ENCODE data around the gene SLC44A4. TPM values are rescaled to one million over a fixed set of nuclear protein-coding genes. Genes with fewer than 3 reads are reported as not detected.
A peak's percentile ranks its signal among the peaks of the same experiment; 100 is the strongest.
"Not testable (repeated sequence)": the region's sequence is repeated elsewhere in the genome, so short reads cannot be mapped to it uniquely, and the experiment has no call there.

Gene SLC44A4
- total RNA-seq, 1 donor from 2014 or later = not detected

DNA sequence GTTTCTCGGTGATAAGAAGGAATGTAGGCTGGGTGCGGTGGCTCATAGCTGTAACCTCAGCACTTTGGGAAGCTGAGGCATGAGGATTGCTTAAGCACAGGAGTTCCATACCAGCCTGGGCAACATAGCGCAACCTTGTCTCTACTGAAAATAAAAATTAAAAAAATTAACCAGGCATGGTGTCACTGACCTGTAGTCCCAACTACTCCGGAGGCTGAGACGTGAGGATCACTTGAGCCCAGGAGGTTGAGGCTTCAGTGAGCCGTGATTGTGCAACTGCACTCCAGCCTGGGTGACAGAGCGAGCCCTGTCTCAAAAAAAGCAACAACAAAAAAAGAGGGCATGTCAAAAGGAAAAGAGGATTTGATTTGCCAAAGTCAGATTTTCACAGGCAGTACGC, 20.1 kb downstream of the SLC44A4 start:
- DNase-seq = no peak

DNA sequence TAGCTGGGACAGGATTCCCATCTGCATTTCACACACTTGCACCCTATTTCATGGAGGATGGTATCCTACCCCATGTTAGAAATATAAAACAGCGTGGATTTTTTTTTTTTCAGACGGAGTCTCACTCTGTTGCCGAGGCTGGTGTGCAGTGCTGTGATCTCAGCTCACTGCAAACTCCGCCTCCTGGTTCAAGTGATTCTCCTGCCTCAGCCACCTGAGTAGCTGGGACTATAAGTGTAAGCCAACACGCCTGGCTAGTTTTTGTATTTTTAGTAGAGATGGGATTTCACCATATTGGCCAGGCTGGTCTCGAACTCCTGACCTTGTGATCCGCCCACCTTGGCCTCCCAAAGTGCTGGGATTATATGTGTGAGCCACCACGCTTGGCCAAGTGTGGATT, 21.0 kb downstream of the SLC44A4 start:
- not testable (repeated sequence) for DNase-seq

DNA sequence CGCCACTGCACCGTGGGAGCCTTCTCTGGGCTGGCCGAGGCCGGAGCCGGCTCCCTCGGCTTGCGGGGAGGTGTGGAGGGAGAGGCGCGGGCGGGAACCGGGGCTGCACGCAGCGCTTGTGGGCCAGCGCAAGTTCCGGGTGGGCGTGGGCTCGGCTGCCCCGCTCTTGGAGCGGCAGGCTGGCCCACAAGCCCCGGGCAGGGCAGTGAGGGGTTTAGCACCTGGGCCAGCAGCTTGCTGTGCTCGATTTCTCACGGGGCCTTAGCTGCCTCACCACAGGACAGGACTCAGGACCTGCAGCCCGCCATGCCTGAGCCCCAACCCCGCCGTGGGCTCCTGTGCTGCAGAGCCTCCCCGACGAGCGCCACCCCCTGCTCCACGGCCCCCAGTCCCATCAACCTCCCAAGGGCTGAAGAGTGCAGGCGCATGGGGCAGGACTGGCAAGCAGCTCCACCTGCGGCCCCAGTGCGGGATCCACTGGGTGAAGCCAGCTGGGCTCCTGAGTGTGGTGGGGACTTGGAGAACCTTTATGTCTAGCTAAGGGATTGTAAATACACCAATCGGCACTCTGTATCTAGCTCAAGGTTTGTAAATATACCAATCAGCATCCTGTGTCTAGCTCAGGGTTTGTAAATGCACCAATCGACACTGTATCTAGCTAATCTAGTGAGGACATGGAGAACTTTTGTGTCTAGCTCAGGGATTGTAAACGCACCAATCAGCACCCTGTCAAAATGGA, 26.6 kb downstream of the SLC44A4 start:
- not testable (repeated sequence) for DNase-seq

- no peak for DNase-seq
These were observed 27.3 kb downstream of the SLC44A4 start for GRCh38 chr6:31851485-31851832.

GRCh38 chr6:31850765-31851484, 27.9 kb downstream of the SLC44A4 start:
- DNase-seq = no peak

DNA sequence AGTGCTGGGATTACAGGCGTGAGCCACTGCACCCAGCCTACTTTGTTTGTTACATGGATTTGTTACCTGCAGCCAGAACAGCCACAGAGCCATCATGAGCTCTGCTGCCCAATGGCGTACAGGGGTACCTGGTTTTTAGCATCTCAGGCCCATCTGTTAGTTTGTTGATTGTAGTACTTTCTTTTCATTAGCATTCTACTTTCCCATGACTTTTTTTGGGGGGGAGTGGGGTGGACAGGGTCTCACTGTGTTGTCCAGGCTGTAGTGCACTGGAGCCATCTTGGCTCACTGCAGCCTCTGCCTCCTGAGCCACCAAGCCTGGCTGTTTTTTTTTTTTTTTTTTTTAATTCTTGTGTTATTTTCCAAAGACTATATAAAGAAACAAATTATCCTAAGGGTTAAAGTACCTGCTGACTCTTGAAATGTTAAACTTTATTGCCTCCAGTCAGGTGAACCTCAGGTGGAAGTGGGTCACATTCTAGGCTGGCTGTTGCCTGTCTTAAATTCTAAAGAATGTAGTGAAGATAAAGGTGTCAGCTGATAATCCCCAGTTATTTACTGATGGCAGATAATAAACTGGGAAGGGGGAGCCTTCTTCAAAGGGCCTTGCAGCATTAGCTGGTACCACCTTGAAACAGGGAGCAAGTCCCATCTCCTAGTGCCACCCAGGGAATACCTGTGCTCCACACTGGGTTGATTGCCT, 31.4 kb downstream of the SLC44A4 start:
- DNase-seq = no peak

DNA sequence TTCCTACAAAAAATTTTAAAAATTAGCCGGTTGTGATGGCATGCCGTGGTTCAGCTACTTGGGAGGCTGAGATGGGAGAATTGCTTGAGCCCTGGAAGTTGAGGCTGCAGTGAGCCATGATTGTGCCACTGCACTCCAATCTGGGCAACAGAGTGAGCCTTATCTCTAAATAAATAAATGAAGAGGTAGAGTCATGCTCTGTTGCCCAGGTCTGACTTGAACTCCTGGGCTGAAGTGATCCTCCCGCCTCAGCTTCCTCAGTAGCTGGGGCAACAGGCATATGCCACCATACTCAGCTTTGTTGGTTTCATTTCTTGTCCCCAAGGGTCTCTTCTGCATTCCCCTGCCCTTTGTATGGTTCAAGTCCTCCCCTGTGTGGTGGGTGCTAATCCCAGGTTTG, 34.3 kb downstream of the SLC44A4 start:
- no peak for DNase-seq

- no peak for DNase-seq
These were observed 36.7 kb downstream of the SLC44A4 start for GRCh38 chr6:31842053-31842452.

DNA sequence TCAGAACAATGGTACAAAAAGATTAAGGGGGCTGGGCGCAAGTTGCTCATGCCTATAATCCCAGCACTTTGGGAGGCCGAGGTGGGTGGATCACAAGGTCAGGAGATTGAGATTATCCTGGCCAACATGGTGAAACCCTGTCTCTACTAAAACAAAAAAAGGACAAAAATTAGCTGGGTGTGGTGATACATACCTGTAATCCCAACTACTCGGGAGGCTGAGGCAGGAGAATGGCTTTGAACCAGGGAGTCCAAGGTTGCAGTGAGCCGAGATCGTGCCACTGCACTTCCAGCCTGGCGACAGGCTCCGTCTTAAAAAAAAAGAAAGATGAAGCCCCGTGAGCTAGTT, 39.0 kb downstream of the SLC44A4 start:
- DNase-seq = not testable (repeated sequence)

DNA sequence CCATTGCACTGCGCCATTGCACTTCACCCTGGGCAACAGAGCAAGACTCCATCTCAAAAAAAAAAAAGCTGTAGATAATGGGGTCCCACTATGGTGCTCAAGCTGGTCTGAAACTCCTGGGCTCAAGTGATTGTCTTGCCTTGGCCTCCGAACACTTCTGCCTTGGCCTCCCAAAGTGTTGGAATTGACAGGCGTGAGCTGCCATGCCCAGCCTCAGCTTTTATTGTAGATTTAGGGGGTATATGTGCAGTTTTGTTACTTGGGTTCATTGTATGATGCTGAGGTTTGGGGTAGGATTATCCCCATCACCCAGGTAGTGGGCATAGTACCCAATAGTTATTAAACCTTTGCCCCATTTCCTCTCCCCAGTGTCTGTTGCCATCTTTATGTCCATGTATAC, 39.8 kb downstream of the SLC44A4 start:
- no peak for DNase-seq

DNA sequence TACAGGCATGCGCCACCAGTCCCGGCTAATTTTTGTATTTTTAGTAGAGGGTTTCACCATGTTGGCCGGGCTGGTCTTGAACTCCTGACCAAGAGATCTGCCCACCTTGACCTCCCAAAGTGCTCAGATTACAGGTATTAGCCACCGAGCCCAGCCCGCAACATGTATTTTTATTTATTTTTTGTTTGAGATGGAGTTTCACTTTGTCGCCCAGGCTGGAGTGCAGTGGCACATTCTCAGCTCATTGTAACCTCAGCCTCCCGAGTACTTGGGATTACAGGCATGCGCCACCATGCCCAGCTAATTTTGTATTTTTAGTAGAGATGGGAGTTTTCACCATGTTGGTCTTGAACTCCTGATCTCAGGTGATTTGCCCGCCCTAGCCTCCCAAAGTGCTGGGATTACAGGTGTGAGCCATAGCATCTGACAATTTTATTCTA, 40.7 kb downstream of the SLC44A4 start:
- not testable (repeated sequence) for DNase-seq

GRCh38 chr6:31837369-31838113, 41.3 kb downstream of the SLC44A4 start:
- no peak for DNase-seq

- no peak for DNase-seq
These were observed 42.1 kb downstream of the SLC44A4 start for GRCh38 chr6:31836474-31837368.

GRCh38 chr6:31836047-31836473, 42.7 kb downstream of the SLC44A4 start:
- no peak for DNase-seq

DNA sequence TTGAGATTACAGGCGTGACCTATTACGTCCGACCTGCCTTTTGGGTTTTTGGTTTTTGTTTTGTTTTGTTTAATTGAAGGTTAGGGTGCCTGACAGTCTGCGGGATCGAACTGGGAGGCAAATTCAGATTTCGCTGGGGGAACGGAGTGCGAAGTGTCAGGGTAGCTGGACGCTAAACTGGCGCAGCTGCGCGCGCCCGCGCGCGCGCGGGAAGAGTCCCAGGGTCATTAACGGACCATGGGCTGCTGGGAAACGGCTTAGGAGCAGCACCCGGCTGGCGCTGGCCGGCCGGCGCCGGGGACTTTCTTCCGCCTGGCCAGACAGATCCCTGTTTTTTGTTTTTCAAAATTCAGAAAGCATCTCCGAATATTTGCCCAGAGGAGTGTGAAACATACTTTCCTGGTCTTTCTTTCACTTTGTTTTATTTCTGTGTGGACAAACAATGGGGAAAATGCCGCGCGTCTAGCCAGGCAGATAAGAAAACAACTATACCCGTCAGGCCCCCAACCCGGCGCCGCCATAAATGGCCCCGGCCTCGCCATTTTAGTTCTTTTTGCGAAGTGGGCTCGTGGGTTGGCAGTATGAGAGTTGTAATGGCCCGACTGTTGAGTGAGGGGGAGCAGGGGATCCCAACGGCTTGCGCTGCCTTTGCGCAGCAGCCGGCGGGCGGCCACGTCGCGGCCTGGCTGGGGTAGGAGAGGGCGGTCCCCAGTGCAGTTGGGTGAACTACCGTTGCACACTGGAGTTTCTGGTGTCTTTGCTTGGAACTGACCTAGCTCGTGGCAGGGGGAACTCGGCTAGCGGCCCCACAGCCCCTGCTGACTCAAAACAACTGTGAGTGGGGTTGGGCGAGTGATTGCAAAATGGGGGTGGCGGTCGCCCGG, 44.2 kb downstream of the SLC44A4 start:
- peak; percentile 78 for DNase-seq

GRCh38 chr6:31831350-31832215, 47.2 kb downstream of the SLC44A4 start:
- DNase-seq = no peak

DNA sequence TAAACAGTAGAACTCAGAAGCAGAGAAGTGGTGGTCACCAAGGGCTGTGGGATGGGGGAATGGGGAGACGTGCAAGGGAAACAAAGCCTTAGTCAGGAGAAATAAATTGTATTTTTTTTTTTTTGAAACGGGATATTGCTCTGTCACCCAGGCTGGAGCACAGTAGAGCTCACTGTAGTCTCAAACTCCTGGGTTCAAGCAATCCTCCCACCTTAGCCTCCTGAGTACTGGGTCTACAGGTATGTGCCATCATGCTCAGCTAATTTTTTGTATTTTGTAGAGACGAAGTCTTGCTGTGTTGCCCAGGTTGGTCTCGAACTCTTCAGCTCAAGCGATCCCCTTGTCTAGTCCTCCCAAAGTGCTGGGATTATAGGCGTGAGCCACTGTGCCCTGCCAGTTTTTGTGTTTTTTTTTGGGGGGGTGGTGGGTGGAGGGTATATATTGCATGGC, 47.9 kb downstream of the SLC44A4 start:
- no peak for DNase-seq

- no peak for DNase-seq
These were observed 49.0 kb downstream of the SLC44A4 start for GRCh38 chr6:31829633-31830283.
